OCI-LY1 (cell line): ENCODE results near the gene CFAP210.

Experiments
- CTCF ChIP-seq: fragments of 200-600 bp; sonication (generic), shearing (Covaris generic); IDR thresholded peaks from 2 replicates; pipeline ENCODE4 v1.5.1; 2017; ENCODE audit warnings: mild to moderate bottlenecking, antibody characterized with exemption, low read length, moderate library complexity, mixed read lengths
- EZH2 ChIP-seq: fragments of 200-600 bp; sonication (generic), shearing (Covaris generic); IDR thresholded peaks from 2 replicates; pipeline ENCODE4 v1.8.0; 2017; ENCODE audit warnings: borderline replicate concordance, mixed run types, mild to moderate bottlenecking, antibody characterized with exemption, low read length, moderate library complexity, mixed read lengths

- TF ChIP-seq CTCF (no peak), EZH2 (no peak)
Observed at GRCh38 chr2:169732075-169732474, 37.9 kb upstream of the CFAP210 start.
